ENCODE measurements around the gene BAZ1B.

GRCh38 chr7:73449422-73449821 lies 72.7 kb downstream of the BAZ1B start:
- TF ChIP-seq EP300 (IDR thresholded peaks at IDR 0.05) = no peak
- TF ChIP-seq POLR2AphosphoS5 (IDR thresholded peaks at IDR 0.05) = no peak
- TF ChIP-seq CTCF (IDR thresholded peaks at IDR 0.05) = no peak
- TF ChIP-seq POLR2A (IDR thresholded peaks at IDR 0.05) = no peak
